NCI-H2171 (cell line): ENCODE measurements around the gene DDIT4.
"Not testable (repeated sequence)": the region's sequence is repeated elsewhere in the genome, so short reads cannot be mapped to it uniquely, and the experiment has no call there.

ENCODE experiments used
- DNase-seq: peaks from one replicate; lab custom pipeline; 2025; lab: John Stamatoyannopoulos, UW

The DDIT4 gene

GRCh38 chr10:72296829-72297280, 23.1 kb downstream of the DDIT4 start:
- not testable (repeated sequence) for DNase-seq

- no peak for DNase-seq
These were observed 23.6 kb downstream of the DDIT4 start for GRCh38 chr10:72297281-72297804.

DNA sequence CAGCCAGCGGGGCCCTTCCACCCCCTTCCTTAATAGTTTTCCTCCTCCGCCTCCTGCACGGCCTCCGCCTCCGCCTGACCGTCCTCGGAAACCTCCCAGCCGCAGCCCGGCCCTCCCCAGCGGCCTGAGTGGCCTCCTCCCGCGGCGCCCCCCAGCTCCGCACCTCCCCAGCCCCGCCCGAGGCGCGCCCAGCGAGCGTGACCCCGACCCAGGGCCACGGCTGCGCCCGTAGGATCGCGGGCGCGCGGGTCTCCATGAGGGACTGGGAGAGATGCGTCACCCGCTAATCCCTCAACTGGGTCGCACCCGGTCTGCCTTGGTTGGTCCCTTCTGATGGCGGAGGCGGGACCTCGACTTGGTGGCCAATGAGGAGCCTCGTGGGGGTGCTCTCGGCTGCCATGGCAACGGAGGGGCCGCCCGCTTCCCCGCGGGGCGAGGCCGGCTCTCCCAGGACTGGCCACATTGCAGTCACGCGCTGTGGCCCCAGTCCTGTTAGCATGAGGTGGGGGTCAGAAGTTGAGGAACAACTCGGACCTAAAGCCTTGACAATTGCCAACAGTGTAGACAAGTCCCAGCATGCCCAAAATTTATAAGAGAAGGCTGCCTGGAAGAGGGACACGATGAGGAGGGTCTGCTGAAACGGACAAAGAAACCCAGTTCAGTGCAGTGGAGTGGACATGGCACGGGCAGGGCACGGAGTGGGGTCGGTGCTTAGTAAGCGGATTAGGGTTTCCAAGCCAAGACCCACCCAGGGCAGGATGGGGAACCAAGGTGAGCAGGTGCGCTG, 24.3 kb downstream of the DDIT4 start:
- peak; percentile 84 for DNase-seq

DNA sequence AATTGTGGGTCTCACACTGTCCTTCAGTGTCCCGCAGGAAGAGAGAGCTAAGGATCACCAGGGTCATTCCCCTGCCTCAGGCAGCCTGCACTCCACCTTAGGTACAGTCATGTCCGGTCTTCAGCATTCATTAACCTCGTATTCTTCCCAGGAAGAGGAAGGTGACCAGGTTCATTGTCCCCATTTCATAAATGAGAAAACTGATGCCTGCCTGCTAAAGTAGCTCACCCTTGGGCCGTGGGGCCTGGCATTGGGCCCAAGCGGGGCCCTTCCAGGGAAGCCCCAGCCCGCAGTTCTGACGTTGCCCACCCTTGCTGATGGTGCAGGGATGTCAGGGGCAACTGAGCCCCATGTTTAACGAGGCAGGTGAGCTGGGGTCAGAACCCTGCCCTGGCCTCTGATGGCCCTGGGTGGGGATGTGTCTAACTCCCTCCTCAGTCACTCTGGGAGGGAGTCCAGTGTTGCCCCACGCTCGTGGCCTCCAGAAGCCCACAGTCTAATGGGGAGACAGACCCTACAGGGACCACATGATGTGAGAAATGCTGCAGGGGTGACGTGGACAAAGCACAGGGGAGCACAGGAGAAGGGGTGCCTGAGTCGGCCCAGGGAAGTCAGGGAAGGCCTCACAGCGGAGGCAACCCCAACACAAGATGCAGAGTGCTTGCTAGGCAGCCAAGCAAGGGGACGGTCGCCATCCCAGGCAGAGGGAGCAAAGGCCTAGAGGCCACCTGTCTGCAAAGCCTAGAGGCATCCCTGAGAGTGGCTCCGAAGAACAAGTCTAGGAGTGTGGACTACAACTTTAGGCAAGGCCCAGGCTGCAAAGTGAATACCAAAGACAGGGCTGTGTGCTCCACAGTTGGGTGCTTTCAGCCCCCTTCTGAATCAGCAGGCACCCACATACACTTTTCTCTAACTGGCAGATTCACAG, 25.1 kb downstream of the DDIT4 start:
- no peak for DNase-seq

DNA sequence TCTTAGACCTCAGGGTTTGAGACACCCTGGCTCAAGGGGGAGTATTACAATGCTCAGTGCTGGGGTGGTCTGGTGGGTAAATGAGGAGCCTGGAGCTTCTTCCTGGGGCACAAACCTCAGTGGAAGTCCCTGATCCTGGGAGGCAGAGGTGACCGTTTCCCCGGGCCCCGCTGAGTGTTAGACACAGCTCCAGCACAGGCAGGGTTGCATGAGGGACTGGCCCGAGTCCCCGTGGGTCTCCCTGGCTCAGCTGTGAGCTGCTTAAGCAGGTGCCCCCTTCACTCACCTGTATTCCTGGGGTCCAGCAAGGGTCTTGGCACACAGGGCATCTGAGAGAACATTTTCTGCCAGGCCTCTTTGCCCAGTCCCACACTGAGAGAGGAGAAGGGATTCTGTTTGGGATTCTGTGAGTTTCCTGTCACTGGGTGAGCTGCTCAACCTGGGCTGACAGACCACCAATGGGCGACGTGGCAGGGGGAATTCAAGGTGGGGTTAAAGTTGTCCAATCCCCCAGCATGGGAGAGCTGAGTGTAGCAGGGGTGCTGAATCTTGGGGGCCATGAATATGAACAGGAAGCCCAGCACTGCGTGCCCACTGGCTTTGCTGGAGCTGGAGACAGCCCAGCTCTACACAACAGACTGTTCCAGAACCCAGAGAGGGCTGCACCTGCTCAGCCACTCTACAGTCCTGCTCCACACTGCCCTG, 29.9 kb downstream of the DDIT4 start:
- no peak for DNase-seq

DNA sequence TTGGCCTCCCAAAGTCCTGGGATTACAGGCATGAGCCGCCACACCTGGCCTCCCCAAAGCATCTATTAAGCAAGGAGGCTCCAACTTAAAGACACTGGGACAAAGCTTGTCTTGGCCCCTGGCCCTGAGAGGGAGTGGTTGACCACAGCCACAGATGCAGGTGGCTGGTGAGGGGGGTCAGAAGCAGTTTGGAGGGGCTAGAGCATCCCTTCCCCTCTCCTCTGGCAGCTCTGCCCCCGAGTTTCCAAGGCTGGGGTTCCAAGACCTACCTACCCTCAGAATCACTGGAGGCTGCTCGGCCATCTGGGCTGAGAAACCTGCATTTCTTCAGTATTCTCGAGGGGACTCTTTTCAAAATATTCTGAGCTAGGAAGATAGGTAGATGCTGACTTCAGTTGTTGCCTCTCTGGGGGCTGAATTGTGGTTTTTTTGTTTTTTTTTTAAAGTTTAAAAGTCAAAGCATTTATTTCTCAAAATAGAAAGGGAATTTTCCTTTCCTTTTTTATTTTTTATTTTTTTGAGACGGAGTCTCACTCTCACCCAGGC, 32.6 kb downstream of the DDIT4 start:
- no peak for DNase-seq

DNA sequence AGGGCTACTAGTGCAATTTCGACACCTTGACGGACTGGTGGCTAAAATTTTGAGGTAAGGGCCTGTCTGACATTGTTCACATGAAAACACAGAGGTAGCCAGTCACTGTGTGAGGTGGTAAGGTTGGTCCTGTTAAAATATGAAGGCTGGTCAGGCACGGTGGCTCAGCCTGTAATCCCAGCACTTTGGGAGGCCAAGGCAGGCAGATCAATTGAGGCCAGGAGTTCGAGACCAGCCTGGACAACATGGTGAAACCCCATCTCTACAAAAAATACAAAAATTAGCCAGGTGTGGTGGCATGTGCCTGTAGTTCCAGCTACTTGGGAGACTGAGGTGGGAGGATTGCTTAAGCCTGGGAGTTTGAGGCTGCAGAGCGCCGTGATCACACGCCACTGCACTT, 34.0 kb downstream of the DDIT4 start:
- DNase-seq: not testable (repeated sequence)

GRCh38 chr10:72308320-72308987, 34.7 kb downstream of the DDIT4 start:
- no peak for DNase-seq

- no peak for DNase-seq
These were observed 35.8 kb downstream of the DDIT4 start for GRCh38 chr10:72309290-72310240.

DNA sequence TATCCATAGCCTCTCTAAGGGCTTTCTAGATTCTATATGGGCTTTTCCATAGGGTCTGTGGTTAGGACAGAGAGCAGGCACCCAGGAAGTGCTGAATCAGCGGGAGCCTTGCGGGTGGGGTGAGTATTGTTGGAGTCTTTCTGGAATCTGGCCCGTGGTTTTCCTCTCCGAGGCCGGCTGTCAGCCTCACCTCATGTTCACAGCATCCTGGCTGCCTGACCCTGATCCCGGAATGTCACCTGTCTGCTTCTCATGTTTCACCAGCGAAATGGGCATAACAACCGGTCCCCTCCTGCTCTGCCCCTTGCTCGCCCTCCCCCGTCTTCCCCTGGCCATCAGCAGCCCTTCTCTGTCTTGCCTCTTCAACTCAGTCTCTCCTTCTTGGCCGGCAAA, 36.5 kb downstream of the DDIT4 start:
- no peak for DNase-seq

DNA sequence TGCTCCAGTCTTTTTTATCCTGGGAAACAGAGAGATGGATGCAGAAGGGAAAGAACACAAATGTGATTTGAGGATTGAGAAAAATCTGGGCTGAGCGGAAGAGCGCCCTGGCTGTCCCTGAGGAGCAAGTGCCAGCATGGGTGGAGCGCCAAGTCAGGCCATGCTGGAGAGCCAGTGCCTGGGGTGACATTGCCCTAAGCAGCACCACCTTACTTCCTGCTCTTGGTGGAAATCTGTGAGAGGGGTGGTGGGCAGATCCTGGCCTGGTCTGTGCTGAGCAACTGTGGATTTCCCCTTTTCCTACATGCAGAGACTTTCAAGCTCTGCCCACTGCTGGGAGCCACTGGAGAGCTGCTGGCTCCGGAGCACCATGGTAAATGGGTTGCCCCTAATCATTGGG, 36.9 kb downstream of the DDIT4 start:
- DNase-seq: no peak

DNA sequence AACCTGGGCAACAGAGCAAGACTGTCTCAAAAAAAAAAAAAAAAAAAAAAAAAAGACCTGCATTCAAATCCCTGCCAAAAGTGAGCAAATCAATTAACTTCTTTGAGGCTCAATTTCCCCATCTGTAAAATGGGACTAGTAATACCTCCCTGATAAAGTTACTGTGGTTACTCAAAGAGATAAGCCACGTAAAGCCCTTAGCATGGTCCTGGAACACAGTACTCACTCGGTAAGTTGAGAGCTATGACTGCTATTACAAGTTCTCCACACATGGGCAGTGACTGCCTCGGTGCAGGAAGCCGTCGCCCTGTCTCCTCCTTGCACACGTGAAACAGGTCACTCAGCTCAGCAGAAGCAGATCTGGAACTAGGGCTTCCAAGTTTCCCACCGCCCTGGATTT, 37.9 kb downstream of the DDIT4 start:
- no peak for DNase-seq

GRCh38 chr10:72312865-72313391, 39.2 kb downstream of the DDIT4 start:
- DNase-seq: no peak

- no peak for DNase-seq
These were observed 40.5 kb downstream of the DDIT4 start for GRCh38 chr10:72314263-72314662.

- no peak for DNase-seq
These were observed 41.3 kb downstream of the DDIT4 start for GRCh38 chr10:72315054-72315453.

DNA sequence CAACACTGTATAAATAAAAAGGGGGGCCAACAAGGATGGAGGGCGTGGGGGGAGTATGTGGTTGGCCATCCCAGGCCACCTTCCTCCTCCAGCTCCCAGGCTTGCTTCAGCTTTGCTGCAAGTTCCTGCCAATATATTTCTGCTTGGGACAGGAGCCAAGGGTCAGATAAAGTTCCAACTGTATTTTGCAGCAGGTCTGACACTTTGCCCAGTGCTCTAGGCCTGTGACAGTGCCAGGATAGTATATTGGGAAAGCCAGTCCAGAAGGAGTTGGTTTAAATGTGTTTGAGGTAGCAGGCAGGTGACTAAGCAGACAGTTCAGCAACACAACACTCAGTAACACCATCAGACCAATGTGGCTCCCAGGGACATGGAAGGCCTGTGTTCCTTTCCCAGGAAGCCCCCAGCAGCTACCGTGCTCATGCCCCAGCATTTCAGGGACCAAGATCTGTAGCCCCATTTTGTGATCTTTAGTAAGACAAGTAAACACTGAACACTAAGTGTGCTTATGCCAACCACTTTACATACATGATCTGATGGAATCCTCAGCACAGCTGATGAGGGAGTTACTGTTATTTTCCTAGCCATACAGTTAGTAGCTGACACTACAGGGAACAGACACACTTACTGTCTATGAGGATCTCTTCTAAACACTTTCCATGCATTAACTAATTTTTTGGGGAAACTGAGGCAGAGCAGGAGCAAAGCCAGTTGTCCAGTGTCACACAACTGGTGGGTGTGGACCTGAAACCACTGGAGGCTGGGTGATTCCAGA, 42.1 kb downstream of the DDIT4 start:
- no peak for DNase-seq

- DNase-seq: no peak
These were observed 42.6 kb downstream of the DDIT4 start for GRCh38 chr10:72316386-72316700.

DNA sequence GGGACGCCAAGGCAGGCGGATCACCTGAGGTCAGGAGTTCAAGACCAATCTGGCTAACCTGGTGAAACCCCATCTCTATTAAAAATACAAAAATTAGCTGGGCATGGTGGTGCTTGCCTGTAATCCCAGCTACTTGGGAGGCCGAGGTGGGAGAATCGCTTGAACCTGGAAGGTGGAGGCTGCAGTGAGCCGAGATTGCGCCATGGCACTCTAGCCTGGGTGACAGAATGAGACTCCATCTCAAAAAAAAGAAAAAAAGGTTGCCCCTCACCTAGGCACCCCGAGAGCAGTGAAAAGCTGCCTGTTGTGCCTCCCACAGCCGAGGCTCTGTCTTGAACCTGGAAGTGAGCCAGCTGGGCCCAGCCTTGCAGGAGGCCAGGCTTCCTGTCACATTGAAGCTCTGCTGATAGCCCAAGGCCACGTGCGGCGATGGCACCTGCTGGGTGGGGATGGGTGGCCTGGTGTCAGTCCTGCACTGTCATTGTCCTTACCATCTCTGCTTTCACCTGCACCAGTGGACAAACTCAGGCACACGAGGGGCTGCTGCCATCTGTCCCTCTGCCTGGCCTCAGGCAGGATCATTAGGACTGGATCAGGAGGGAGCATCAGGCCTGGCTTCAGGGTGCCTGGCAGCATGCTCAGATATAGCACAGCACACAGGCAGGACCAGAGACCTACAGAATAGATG, 43.2 kb downstream of the DDIT4 start:
- DNase-seq: no peak
